Heart right ventricle (tissue), 16 donors: ENCODE data around the gene SDCCAG8. TPM values are rescaled to one million over a fixed set of nuclear protein-coding genes. Genes with fewer than 3 reads are reported as not detected.

Experiments
- ATAC-seq, 8 donors: fragments of 200-7000 bp; cut with Tn5 transposase; one replicate each; pipeline ENCODE4 v1.9.1; 2020; ENCODE audit warnings: mild to moderate bottlenecking in 8 of 8, moderate library complexity in 8 of 8, moderate number of reproducible peaks in 1 of 8
- DNase-seq, 2 donors: peaks; one replicate each; pipeline ENCODE4 v3.0.0-alpha.2; 2020
- H3K27ac ChIP-seq, 10 donors: fragments of 200-600 bp; sonication (generic) in 2 of 10; one replicate each; pipeline versions ENCODE4 v1.5.0 to v1.8.0; 2020 to 2022; ENCODE audit warnings: mild to moderate bottlenecking in 3 of 10
- H3K27me3 ChIP-seq, 7 donors: fragments of 200-600 bp; one replicate each; pipeline ENCODE4 v1.8.0; 2021 to 2022; ENCODE audit warnings: mild to moderate bottlenecking in 2 of 7
- H3K36me3 ChIP-seq, 9 donors: fragments of 200-600 bp; sonication (generic) in 1 of 9; one replicate each; pipeline versions ENCODE4 v1.5.0 to v1.8.0; 2020 to 2022; ENCODE audit warnings: mild to moderate bottlenecking in 2 of 9
- H3K4me1 ChIP-seq, 9 donors: fragments of 200-600 bp; sonication (generic) in 1 of 9; one replicate each; pipeline versions ENCODE4 v1.5.0 to v1.8.0; 2020 to 2022; ENCODE audit warnings: mild to moderate bottlenecking in 4 of 9
- H3K4me3 ChIP-seq, 10 donors: fragments of 200-600 bp; sonication (generic) in 2 of 10; one replicate each; pipeline versions ENCODE4 v1.5.0 to v1.8.0; 2020 to 2022; ENCODE audit warnings: mild to moderate bottlenecking in 7 of 10, moderate library complexity in 2 of 10
- H3K9me3 ChIP-seq, 11 donors: fragments of 200-600 bp in 10 of 11; sonication (generic) in 2 of 11; one replicate each; pipeline versions ENCODE4 v1.5.0 to v1.8.0; 2013 to 2022; ENCODE audit warnings: mild to moderate bottlenecking in 2 of 11, control low read depth in 1 of 11, moderate library complexity in 1 of 11
- CTCF ChIP-seq, 9 donors: fragments of 200-600 bp; sonication (generic) in 2 of 9; IDR thresholded peaks; one replicate each; pipeline versions ENCODE4 v1.5.0 to v1.8.0; 2021 to 2022; ENCODE audit warnings: antibody characterized with exemption in 9 of 9, mild to moderate bottlenecking in 5 of 9, moderate library complexity in 1 of 9
- WGBS, 2 donors: extraction: QIAGEN DNeasy Blood & Tissue Kit; methylation state at CpG; one replicate each; pipeline ENCODE4 v1.1.7; 2013; ENCODE audit warnings: inconsistent platforms in 1 of 2; 5-methylcytosine and 5-hydroxymethylcytosine counted together
- intact Hi-C, 10 donors: fragments of 100-400 bp; cut with DNase I; formaldehyde crosslinking; loops; one replicate each; pipeline versions ENCODE4 v1.11.1 to v1.14.2; 2022
- polyA plus RNA-seq, 2 donors: library from polyadenylated mRNA; stranded (reverse); fragments of 200-250 nt; gene quantifications; one replicate each; pipeline ENCODE4 v1.2.3, GENCODE V29; 2013
- total RNA-seq, 10 donors: library from RNA; stranded (reverse); fragmentation: NEBNext Ultra II Directional in 3 of 10; extraction: Animal tissue kit (Norgen Biotek cat#: 25700) in 3 of 10; gene quantifications; one replicate each; pipeline versions ENCODE4 v1.2.1 to v1.2.4, GENCODE V29; 2021 to 2023
- donor health status: Arrhythmogenic right ventricular cardiomyopathy.
- donor health status: ischemic (EF 13 %, LVEDD 7.1; RV severe dilation, severe dysfunction).
- donor health status: healthy with polysubstance abuse.
- donor health status: DM: no; HTN: yes; CAD: no.
- donor health status: DM: no; HTN: no; CAD: no.
- donor health status: ischemic (EF 25% LVEDD 6.9; RV normal size, moderate dysfunction).
- donor health status: ischemic (EF 25% LVEDD 5.7; RV mildly dilated, moderate dysfunction).
- donor health status: healthy.
- donor health status: DM: yes; HTN: yes; CAD: no.
- donor health status: Ischemic cardiomyopathy.
- donor health status: ischemic (EF 35%, LVEDD 5.7; RV mildly dilated, moderate dysfunction).
- donor health status: nonischemic (EF 11% LVEDD 7.7; RV severe dilation, severe dysfunction).
- donor health status: DM: yes; HTN: yes; CAD: no.
- donor health status: PGD.
- donor health status: ischemic (EF 29% LVEDD 5.4; RV normal size, mild dysfunction).
- donor health status: nonischemic (EF 23%, LVEDD 6.1; RV moderate dilation, normal function).

Gene SDCCAG8
- total and polyA plus RNA-seq, 12 donors, result 7.7 to 37.1 (median 26.3) TPM

- H3K9me3 ChIP-seq, result peaks cover 0 to 24% (median 4%) of the 10 kb centered on the region in 11 donors
- 67 to 79% methylated on average over 4 of the region's 4 CpGs for WGBS, 2 donors
Observed at GRCh38 chr1:243293941-243294722, 38.3 kb downstream of the SDCCAG8 start.

GRCh38 chr1:243294723-243295121 is 38.9 kb downstream of the SDCCAG8 start:
- Histone ChIP-seq H3K27ac (no peak overlapping the region), H3K4me1 (no peaks in the 10 kb centered on the region), H3K36me3 (peaks cover 0 to 85% (median 32%) of the 10 kb centered on the region in 9 donors), H3K27me3 (no peaks in the 10 kb centered on the region), H3K4me3 (no peak overlapping the region), H3K9me3 (peaks cover 0 to 28% (median 4%) of the 10 kb centered on the region in 11 donors)
- intact Hi-C loops, result loop anchor here in 1 of 10 donors (5.0 kb wide), 1 partner anchor 1433 kb away; no protein-coding TSS in a partner anchor
- WGBS, 2 donors, result 71 to 78% methylated on average over 3 of the region's 3 CpGs
- TF ChIP-seq CTCF (IDR thresholded peaks at IDR 0.05), result no peak
- ATAC-seq, result no peak
- DNase-seq, result no peak

More at GRCh38 chr1:243293941-243294722, 38.3 kb downstream of the SDCCAG8 start:
- no peak for TF ChIP-seq CTCF (IDR thresholded peaks at IDR 0.05)
- Histone ChIP-seq H3K27me3 (no peaks in the 10 kb centered on the region), H3K4me3 (no peak overlapping the region), H3K27ac (no peak overlapping the region), H3K36me3 (peaks cover 0 to 85% (median 33%) of the 10 kb centered on the region in 9 donors), H3K4me1 (peaks cover 0 to 2% (median 0%) of the 10 kb centered on the region in 9 donors)
- no peak for ATAC-seq
- DNase-seq, result no peak
- intact Hi-C loops, result loop anchor here in 1 of 10 donors (5.0 kb wide), 1 partner anchor 1433 kb away; no protein-coding TSS in a partner anchor

GRCh38 chr1:243299069-243299468 is 43.2 kb downstream of the SDCCAG8 start:
- Histone ChIP-seq H3K4me1 (no peaks in the 10 kb centered on the region), H3K4me3 (no peak overlapping the region), H3K9me3 (peaks cover 0 to 23% (median 0%) of the 10 kb centered on the region in 11 donors), H3K27me3 (no peaks in the 10 kb centered on the region), H3K36me3 (peaks cover 0 to 69% (median 18%) of the 10 kb centered on the region in 9 donors), H3K27ac (no peak overlapping the region)
- no peak for DNase-seq
- 96 to 100% methylated on average over 1 of the region's 1 CpG for WGBS, 2 donors
- intact Hi-C loops, result no loop called here
- no peak for TF ChIP-seq CTCF (IDR thresholded peaks at IDR 0.05)
- no peak for ATAC-seq

- Histone ChIP-seq H3K9me3 (peaks cover 0 to 19% (median 0%) of the 10 kb centered on the region in 11 donors), H3K27ac (no peak overlapping the region), H3K27me3 (no peaks in the 10 kb centered on the region), H3K4me3 (no peak overlapping the region), H3K4me1 (no peaks in the 10 kb centered on the region), H3K36me3 (peaks cover 0 to 85% (median 13%) of the 10 kb centered on the region in 9 donors)
- intact Hi-C loops, result no loop called here
- DNase-seq (no peak), ATAC-seq (no peak)
- 94 to 96% methylated on average over 2 of the region's 2 CpGs for WGBS, 2 donors
- no peak for TF ChIP-seq CTCF (IDR thresholded peaks at IDR 0.05)
Observed at GRCh38 chr1:243301059-243301458, 45.2 kb downstream of the SDCCAG8 start.
